Activated naive CD8-positive, alpha-beta T cell treated with anti-CD3 and anti-CD28 coated beads, Interleukin-2, amount 50 U/mL, for 16 hours (primary cell): ENCODE data around the gene SLC9A3.

Source experiments
- DNase-seq: peaks from one replicate; pipeline ENCODE4 v3.0.0-alpha.2; 2020; ENCODE audit warnings: low read depth, low spot score

SLC9A3 gene

DNA sequence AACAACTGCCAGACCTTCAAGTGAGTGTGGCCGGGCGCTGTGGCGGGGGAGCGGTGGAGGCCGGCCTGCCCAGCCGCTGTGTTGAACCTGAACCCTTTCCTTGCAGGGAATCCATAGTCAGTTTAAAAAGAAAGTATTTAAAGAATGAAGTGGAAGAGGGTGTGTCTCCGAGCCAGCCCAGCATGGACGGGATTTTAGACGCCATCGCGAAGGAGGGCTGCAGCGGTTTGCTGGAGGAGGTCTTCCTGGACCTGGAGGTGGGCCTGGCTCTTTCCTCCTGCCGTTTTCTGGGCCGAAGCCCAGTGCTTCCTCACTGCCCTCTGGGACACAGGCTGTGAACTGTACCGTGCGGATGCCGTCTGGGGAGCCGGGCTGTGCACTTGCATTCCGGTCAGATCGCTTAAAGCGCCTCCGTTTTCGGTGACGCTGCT lies 62.2 kb downstream of the SLC9A3 start:
- DNase-seq = no peak

DNA sequence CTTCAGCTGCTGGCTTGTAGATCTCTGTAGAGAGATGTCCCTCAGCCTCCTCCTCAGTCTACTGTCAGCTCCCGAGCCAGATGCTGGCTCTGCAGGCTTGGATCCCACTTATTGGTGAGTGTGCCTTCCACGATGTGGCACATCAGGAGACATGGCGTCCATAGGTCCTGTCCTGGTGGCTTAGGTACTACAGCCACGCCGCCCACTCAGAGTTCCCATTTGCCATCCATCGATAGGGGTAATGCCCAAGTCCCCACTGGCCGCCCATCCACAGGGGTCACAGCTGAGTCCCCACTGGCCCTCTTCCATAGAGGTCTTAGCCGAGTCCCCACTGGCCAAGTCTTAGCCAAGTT lies 64.0 kb downstream of the SLC9A3 start:
- DNase-seq = no peak

DNA sequence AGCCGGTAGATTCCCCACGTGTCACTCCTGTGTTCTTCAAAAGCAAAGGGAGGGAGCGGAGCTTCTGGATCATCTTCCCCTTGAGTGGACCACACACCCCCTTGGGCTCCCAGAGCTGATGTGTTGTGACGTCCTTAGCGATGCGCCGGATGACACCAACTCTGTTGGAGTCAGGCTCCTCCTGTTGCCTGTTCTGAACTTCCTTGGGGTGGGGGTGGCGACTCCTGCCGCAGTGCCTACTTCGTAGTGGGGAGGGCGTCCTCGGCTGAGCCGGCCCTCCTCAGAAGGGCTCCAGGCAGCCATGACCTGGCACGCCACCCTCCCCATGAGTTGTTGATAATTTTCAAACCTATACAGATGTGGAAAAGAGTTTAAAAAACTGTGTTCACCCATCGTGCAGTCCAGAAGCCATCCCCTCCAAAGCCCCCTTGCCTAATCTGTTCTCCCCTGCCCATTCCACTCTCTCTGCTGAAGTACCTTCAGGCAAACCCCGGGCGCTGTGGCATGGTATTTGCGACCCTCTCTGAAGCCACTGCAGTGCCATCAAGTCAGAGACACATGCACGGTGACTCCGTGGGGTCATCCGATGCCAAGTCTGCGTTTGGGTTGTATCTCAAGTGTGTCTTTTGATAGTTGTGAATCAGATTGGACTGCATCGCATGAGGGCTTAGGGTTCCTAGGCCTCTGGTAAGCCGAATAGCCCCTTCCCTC lies 64.5 kb downstream of the SLC9A3 start:
- no peak for DNase-seq

DNA sequence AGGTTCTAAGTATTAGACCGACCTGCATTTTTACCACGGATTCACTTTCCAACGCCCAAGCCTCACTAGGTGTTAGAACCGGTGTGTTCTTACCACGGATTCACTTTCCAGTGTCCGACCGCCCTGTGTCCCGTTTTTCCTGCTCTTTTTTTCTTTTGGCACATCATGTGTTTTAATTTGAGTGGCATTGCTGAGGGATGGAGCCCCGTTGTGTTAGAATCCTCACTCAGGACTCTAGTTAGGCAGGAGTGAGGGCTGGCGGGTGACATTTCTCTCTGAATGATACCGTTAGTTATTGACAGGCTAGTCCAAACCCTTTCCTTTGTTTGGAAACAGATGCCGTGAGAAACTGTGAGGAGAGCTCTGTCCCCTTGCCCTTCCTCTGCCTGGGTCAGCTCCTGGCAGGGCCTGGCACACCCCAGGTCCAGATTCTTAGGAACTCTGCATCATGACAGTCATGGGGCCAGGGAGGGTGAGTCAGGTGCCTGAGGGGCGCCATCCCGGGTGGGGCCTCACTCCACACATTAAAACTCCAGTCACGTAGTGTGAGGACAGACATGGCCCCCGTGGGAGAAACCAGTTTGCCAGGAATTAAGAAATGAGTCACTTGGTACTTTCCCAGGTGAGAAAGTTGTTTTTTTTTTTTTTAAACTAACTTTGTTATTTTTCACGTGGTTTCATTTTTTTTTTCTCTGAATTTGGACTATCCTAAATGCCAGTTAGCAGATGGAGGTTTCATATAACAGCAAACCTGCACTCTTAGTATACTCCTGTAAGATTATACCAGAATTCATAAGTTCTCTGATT lies 65.5 kb downstream of the SLC9A3 start:
- peak; percentile 42 for DNase-seq

DNA sequence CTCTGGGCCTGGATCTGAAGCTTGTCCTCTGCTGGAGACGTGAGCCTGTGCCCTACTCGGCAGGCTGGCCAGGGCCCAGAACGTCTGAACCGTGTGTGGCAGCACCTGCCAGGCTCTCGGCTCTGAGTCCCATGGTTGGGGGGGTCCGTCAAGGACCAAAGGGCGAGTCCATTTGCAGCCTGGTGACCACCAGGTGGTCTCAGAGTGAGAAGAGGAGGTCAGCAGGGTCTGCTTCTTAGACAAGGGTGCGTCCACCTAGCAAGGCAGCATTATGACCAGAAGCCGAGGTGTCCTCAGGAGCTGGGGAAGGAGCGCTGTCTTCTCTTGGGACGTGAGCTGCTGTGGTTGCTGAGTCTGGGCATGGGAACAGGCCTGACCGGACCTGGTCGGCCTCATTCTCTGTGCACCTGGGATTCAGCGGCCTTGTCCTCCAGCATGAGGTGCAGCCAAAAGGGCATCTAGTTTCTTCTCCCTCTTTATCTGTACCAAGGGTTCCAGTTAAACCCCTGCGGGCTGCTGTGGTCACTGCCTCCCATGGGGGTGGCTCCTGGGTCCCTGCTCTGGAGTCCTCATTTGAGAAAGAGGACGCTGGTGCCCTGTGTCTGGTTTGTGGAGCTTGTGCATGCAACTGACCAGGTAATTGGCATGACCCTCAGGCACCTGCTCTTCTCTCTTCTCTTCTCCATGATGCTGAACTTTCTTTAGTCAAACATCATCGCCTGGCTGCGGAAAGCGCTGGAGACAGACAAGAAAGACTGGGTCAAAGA lies 66.9 kb downstream of the SLC9A3 start:
- no peak for DNase-seq

DNA sequence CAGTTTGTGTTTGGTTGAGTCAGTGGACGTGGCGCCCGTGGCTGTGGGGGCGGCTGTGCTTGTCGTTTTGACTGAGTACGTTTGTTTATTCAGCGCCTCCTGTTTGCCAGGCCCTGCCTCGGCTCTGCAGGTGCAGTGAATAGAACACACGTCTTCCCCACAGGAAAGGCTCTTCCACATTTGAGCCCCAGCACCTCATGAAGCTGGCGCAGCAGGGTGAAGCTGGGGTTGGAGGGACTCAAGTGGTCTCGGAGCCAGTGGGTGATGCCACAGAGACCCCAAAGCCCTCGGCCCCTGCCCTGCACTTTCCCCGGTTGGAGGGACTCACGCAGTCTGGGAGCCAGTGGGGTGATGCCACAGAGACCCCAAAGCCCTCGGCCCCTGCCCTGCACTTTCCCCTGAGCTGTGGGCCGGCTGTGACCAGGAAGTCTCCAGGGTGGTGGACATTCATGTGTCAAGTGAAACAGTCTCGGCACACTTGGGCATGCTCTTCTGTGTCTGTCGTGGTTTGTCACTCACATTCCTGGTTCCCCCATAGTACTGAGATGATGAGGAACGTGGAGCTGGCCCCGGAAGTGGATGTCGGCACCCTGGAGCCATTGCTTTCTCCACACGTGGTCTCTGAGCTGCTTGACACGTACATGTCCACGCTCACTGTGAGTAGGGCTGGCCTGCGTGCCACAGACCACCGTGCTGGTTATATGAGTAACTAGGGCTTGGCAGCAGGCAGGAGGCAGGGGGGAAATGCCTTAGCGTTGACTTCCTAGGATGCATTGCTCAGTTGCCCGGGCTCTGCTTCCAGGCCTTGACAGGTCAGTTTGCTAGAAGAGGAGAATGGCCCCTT lies 67.7 kb downstream of the SLC9A3 start:
- no peak for DNase-seq

DNA sequence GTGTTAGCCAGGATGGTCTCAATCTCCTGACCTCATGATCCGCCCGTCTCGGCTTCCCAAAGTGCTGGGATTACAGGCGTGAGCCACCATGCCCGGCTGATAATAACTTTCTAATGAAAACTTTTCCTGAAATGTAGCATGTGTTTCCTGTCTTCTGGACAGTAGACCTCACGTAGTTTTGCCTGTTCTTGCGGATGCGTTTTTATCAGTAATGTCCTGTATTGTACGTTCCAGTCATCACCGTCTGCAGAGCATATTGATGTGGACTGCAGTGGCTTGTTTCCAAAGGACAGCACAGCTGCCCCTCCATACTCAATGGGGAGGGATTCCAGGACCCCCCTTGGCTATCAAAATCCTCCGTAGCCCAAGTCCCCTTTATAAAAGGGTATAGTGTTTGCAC lies 68.4 kb downstream of the SLC9A3 start:
- DNase-seq = no peak

DNA sequence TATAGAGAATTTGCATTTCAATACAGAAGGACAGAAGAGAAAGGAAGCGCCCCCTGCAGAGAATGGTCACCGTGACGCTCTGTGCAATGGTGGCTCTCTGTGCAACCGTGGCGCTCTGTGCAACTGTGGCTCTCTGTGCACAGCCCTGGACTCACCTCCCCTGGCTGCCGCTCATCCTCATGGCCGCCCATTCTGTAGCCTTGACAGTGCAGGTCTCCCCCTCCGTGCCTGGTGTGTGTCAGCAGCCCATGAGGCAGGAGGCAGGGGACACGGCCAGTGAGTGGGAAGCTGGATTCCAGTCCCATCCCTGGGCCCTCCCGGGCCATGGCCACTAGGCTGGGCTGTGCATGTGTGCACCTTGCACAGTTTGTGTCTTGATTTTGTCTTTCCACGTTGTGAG lies 69.3 kb downstream of the SLC9A3 start:
- DNase-seq = no peak

DNA sequence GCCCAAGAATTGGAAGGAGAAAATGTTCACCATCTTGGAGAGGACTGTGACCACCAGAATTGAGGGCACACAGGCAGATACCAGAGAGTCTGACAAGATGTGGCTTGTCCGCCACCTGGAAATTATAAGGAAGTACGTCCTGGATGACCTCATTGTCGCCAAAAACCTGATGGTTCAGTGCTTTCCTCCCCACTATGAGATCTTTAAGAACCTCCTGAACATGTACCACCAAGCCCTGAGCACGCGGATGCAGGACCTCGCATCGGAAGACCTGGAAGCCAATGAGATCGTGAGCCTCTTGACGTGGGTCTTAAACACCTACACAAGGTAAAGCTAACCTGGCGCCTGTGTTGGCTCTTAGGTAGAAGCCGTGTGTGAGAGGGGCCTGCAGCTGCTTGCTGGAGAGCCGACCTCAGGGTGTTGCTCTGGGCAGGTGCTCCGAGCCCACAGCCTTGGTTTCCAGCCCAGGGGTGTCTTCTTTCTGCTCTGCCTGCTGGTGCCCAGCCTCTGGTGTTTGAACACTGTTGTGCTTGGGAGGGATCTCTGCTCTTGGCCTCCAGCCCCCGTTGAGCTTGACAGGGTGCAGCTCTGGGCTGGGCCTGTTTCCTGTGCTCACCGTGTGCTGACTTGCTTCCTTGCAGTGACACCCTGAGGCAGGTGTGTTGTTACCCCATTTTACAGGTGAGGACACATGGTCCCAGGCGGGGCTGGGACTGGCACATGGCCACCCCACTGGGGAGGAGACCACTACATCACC lies 70.3 kb downstream of the SLC9A3 start:
- DNase-seq = no peak

DNA sequence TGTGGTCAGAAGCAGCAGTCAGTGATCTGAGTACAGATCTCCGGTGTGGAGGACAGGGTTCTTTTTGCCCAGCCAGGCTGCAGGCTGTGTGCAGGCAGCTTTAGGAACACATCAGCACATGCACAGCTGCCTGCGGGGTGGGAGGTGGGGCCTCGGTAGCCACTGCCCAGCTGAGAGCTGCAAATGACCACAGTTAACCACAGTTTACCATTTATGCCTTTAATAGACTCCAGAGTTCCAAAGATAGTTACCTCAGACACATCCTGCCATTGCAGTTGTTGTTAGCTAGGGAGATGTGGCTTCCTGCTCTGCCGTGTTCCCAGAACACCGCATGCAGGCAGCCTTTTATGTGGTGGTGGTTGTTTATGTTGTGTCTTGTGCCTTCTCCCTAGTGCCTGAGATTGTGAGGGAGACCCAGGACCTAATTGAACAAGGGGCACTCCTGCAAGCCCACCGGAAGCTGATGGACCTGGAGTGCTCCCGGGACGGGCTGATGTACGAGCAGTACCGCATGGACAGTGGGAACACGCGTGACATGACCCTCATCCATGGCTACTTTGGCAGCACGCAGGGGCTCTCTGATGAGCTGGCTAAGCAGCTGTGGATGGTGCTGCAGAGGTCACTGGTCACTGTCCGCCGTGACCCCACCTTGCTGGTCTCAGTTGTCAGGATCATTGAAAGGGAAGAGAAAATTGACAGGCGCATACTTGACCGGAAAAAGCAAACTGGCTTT lies 71.1 kb downstream of the SLC9A3 start:
- no peak for DNase-seq

DNA sequence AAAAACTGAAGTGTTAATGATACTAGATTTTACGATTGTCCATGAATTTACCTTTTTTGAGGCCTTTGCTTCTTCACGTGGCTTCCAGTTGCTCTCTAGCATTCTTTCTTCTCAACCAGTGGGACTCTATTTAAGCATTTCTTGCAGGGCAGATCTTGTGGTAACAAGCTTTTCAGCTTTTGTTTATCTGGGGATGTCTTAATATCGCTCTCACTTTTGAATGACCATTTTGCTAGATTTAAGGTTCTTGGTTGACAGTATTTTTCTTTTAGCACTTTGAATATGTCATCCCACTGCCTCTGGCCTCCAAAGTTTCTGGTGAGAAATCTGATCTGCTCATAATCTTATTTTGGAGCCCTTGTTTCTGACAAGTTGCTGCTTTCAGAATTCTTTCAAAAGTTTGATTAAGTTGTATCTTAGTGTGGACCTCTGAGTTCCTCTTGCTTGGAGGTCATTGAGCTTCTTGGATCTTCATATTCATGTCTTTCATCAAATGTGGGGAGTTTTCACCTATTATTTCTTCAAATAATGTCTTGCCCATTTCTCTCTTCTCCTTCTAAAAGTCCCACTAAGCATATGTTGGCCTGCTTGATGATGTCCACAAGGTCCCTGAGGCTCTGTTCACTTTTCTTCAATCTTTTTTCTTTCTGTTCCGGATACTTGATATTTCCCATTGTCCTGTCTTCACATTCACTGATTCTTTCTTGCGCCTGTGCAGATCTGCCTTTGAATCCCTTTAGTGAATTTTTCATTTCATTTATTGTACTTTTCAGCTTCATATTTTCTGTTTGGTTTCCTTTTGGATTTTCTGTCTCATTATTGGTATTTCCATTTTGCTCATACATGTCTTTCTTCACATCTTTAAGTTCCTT lies 72.4 kb downstream of the SLC9A3 start:
- no peak for DNase-seq

DNA sequence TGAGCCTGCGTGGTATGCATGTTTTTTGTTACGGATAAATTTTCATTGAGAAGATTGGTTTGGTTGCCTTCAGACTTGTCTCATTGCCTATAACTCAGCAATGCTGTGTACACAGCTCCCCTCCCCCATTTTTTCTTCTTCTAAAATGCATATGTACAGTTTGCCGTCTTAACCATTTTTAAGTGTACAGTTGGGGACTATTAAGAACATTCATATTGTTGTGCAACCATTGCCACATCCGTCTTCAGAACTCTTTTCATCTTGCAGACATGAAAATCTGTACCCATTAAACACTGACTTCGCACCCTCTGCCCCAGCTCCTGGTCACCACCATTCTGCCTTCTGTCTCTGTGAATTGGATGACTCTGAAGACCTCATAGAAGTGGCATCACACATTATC lies 75.1 kb downstream of the SLC9A3 start:
- no peak for DNase-seq

DNA sequence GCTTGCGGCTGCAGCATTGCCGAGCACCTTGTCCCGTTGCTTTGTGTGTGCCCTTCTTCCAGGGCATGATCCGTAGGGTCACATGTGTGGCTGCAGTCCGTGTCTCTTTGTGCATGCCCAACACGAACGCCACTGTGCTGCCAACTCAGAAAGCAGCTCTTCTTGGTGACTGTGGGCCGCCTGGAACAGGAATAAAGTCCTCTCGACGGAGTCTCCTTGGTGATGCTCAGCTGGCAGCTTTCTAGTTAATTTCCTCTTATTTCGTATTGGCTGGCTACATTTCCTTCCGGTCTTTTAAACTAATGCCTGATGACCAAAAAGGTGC lies 75.5 kb downstream of the SLC9A3 start:
- DNase-seq = no peak

DNA sequence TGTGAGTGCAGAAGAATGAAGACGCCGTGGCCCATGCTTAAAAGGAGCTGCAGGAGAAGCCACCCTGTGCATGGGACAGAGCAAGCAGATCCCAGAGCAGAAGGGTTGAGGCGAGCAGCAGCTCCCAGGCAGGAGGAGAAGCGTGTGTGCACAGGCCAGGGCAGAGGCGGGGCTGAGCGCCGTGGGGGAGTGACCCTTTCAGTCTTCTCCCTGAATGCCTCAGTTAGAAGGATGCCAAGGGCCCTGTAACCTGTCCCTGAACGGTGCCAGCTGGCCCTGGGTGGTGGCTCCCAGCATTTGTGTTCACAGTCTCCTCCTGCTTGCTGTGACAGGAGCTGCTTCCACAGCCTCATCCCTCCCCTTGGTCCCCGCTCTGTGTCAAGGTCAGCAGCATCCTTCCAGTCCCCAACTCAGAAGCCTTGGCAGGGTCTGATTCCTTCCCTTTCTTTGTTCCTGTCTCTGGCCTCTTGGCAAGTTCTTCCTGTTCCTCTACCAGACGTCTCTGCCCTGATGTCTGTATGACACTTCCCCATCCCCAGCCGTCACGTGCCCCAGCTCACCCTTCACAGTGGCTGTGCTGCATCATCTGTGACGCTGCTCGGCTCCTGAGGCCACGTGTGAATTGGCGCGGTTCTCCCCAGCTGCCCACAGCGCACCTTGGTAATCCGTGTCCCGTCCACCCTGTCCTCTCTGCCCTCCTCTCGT lies 76.0 kb downstream of the SLC9A3 start:
- no peak for DNase-seq

DNA sequence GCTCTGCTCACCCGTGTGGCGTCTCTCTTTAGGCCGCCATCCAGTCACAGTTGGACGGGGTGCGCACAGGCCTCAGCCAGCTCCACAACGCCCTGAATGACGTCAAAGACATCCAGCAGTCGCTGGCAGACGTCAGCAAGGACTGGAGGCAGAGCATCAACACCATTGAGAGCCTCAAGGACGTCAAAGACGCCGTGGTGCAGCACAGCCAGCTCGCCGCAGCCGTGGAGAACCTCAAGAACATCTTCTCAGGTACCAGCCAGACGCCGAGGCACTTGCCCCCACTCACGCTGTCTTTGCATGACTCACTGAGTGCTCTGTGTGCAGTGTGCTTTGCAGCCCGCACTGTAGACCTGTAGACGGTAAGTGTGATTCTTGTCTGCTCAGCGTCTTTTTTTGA lies 76.7 kb downstream of the SLC9A3 start:
- no peak for DNase-seq

DNA sequence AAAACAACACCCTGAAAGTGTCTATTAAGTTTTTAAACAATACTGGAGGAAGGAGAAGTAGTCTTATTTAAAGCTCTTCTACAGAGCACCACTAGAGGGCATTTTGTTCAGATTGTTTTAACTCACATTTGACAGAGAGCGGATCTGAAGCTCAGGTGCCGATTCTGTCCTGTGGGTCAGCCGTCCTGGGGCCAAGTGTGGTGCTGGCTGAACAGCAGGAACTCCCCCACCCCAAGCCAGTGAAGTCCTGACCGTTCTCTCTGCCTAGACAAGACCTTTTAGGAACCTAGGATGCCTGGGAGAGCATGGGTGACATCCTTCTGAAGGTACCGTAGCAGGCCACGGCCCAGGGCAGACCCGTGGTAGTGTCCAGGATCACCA lies 77.4 kb downstream of the SLC9A3 start:
- no peak for DNase-seq

DNA sequence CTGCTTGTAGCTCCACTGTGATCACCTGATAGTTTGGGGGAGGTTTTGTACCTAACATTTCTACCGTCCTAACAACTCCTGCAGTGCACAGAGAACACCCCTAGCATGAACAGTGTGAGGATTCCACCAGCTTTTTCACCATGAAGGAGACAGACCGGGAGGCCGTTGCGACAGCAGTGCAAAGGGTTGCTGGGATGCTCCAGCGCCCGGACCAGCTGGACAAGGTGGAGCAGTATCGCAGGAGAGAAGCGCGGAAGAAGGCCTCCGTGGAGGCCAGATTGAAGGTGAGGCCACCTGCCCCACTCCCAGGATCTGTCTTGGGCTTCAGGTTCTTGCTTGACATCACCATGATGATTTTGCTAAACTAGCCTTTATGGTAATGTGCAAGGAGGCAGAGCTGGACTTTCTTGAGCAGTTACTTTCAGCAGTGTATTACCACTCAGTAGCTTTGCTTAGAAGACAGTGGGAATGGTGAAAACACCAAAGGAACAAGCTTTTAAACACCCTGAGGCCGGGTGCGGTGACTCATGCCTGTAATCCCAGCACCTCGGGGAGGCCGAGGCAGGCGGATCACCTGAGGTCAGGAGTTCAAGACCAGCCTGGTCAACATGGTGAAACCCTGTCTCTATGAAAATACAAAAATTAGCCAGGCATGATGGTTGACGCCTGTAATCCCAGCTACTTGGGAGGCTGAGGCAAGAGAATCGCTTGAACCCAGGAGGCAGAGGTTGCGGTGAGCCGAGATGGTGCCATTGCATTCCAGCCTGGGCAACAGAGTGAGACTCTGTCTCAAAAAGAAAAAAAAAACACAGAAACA lies 78.0 kb downstream of the SLC9A3 start:
- no peak for DNase-seq

DNA sequence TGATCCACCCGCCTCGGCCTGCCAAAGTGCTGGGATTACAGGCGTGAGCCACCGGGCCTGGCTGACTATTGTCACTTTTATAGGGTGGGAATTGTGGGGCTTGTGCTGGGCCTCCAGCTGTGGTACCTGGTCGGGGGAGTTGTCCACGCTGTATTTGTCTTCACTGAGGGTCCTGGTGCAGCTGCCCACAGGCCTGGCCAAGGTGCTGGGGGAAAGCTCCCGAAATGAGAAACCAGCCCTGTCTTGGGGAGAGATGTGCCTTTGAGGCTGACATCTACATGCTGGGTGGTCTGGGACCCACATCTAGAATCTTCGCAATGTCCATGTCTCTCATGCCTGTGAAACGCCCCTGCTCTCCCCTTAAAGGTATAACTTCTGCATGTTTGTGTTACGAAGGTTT lies 78.7 kb downstream of the SLC9A3 start:
- DNase-seq = no peak
